Gastrocnemius medialis (tissue), 4 donors: ENCODE measurements around the gene NUP153. TPM values are rescaled to one million over a fixed set of nuclear protein-coding genes. Genes with fewer than 3 reads are reported as not detected.
"Not testable (repeated sequence)": the region's sequence is repeated elsewhere in the genome, so short reads cannot be mapped to it uniquely, and the experiment has no call there.

Source experiments
- ATAC-seq, 2 donors: fragments of 150-250 bp; one replicate each; pipeline ENCODE4 v1.9.1; 2016
- DNase-seq, 2 donors: peaks; one replicate each; pipeline ENCODE4 v3.0.0-alpha.2; 2019
- H3K27ac ChIP-seq, 4 donors: fragments of 200-600 bp; sonication (generic); 1 replicate in 1 of 4; 2 replicates in 3 of 4; pipeline ENCODE4 v1.5.1; 2016 to 2018; ENCODE audit warnings: mild to moderate bottlenecking in 2 of 4, moderate library complexity in 1 of 4
- H3K27me3 ChIP-seq, 3 donors: fragments of 200-600 bp; sonication (generic) in 2 of 3; 1 replicate in 1 of 3; 2 replicates in 2 of 3; pipeline versions ENCODE4 v1.5.1 to v1.6.0; 2016 to 2019; ENCODE audit warnings: mild to moderate bottlenecking in 1 of 3, moderate library complexity in 1 of 3
- H3K36me3 ChIP-seq, 2 donors: fragments of 200-600 bp; sonication (generic) in 1 of 2; one replicate each; pipeline ENCODE4 v1.5.1; 2017 to 2018
- H3K4me1 ChIP-seq, 2 donors: fragments of 200-600 bp; sonication (generic) in 1 of 2; one replicate each; pipeline ENCODE4 v1.5.1; 2016 to 2017; ENCODE audit warnings: mild to moderate bottlenecking in 2 of 2
- H3K4me3 ChIP-seq, 4 donors: fragments of 200-600 bp; sonication (generic) in 3 of 4; 1 replicate in 1 of 4; 2 replicates in 3 of 4; pipeline ENCODE4 v1.5.1; 2016 to 2019; ENCODE audit warnings: mild to moderate bottlenecking in 2 of 4
- H3K9me3 ChIP-seq, 3 donors: fragments of 200-600 bp; sonication (generic) in 2 of 3; 1 replicate in 1 of 3; 2 replicates in 2 of 3; pipeline ENCODE4 v1.5.1; 2016 to 2019
- CTCF ChIP-seq, 5 experiments: fragments of 450-650 bp in 3 of 5; fragments of 200-600 bp in 2 of 5; sonication (generic) in 2 of 5; IDR thresholded peaks in 4 of 5; conservative IDR thresholded peaks in 1 of 5; 1 replicate in 4 of 5; 2 replicates in 1 of 5; pipeline ENCODE4 v1.5.1; 2016 to 2019; ENCODE audit warnings: antibody characterized with exemption in 5 of 5, mild to moderate bottlenecking in 3 of 5, moderate library complexity in 3 of 5
- POLR2A ChIP-seq, 2 donors: fragments of 450-650 bp; IDR thresholded peaks; one replicate each; pipeline ENCODE4 v1.6.1; 2017; ENCODE audit warnings: antibody characterized with exemption in 2 of 2, mild to moderate bottlenecking in 2 of 2, moderate library complexity in 2 of 2
- in situ Hi-C, 4 donors: fragments of 200-750 bp; cut with MboI; loops; one replicate each; pipeline versions ENCODE4 v1.15.0 to v1.8.0; 2017; ENCODE audit warnings: low sequenced_read_pairs in 4 of 4
- intact Hi-C: fragments of 100-400 bp; cut with DNase I; formaldehyde crosslinking; loops from one replicate; pipeline ENCODE4 v1.15.1; 2023; ENCODE audit warnings: low total_unique reads
- total RNA-seq, 4 donors: library from RNA; depleted of rRNA; stranded (reverse); fragments of >200 nt; gene quantifications; one replicate each; pipeline versions ENCODE4 v1.1.0 to v1.2.3, GENCODE V29; 2016

Gene NUP153
- total RNA-seq, result 10 to 100 TPM; 29.7 to 44.2 (median 37.9) TPM

- in situ Hi-C loops, result no loop called here
- peak; percentile 97 to 99 for DNase-seq
- Histone ChIP-seq H3K27me3 (no peaks in the 10 kb centered on the region), H3K4me1 (peaks cover 29 to 30% of the 10 kb centered on the region in 2 donors), H3K36me3 (no peaks in the 10 kb centered on the region), H3K27ac (peak within 1 kb of the TSS; percentile 96 to 100 (median 99)), H3K4me3 (peak within 1 kb of the TSS; percentile 66 to 96 (median 92)), H3K9me3 (no peaks in the 10 kb centered on the region)
- TF ChIP-seq POLR2A (IDR thresholded peaks at IDR 0.05), result peak; percentile 93 to 96
- TF ChIP-seq CTCF (IDR thresholded peaks at IDR 0.05 in 4 of 5, conservative IDR thresholded peaks at IDR 0.05 in 1 of 5), result peak in 2 of 5 experiments; percentile 27 to 30
- intact Hi-C loops, result loop anchor here (1.0 to 10.0 kb wide), 5 partner anchors 106 to 942 kb away; partner anchors contain the start of genes ATXN1, FAM8A1, KDM1B and KIF13A
- ATAC-seq, result peak; percentile 82 to 86
These were observed at the start of gene NUP153 for GRCh38 chr6:17706580-17707370. Gene NUP153, minus strand, starts transcription at chr6:17706925. Its CDS starts 538 bp downstream, at chr6:17706387.

GRCh38 chr6:17754254-17754653 lies 47.5 kb upstream of the NUP153 start:
- Histone ChIP-seq H3K27me3 (no peaks in the 10 kb centered on the region), H3K4me1 (no peaks in the 10 kb centered on the region), H3K27ac (no peak overlapping the region), H3K36me3 (peaks cover 0 to 8% of the 10 kb centered on the region in 2 donors), H3K4me3 (no peak overlapping the region), H3K9me3 (no peaks in the 10 kb centered on the region)
- DNase-seq (no peak), ATAC-seq (no peak)
- no peak for TF ChIP-seq POLR2A (IDR thresholded peaks at IDR 0.05)
- no peak for TF ChIP-seq CTCF (IDR thresholded peaks at IDR 0.05 in 4 of 5, conservative IDR thresholded peaks at IDR 0.05 in 1 of 5)
- in situ Hi-C loops, result no loop called here
- intact Hi-C loops, result no loop called here

- in situ Hi-C loops, H3K27ac ChIP-seq, ATAC-seq, DNase-seq, H3K36me3 ChIP-seq, H3K27me3 ChIP-seq, intact Hi-C loops, H3K4me3 ChIP-seq, H3K4me1 ChIP-seq, H3K9me3 ChIP-seq: not testable (repeated sequence)
These were observed 38.6 kb upstream of the NUP153 start for GRCh38 chr6:17745324-17745723.

GRCh38 chr6:17744757-17745308 lies 38.1 kb upstream of the NUP153 start:
- H3K36me3 ChIP-seq, H3K27me3 ChIP-seq, H3K4me3 ChIP-seq, H3K27ac ChIP-seq, ATAC-seq, intact Hi-C loops, H3K9me3 ChIP-seq, H3K4me1 ChIP-seq, DNase-seq, in situ Hi-C loops: not testable (repeated sequence)

- in situ Hi-C loops, result no loop called here
- no peak for ATAC-seq
These were observed 37.5 kb upstream of the NUP153 start for GRCh38 chr6:17744019-17744756.

More at GRCh38 chr6:17744019-17744756, 37.5 kb upstream of the NUP153 start:
- H3K27me3 ChIP-seq, result no peaks in the 10 kb centered on the region
- H3K27ac ChIP-seq, result no peak overlapping the region
- intact Hi-C loops, result no loop called here
- H3K9me3 ChIP-seq, result no peaks in the 10 kb centered on the region
- TF ChIP-seq CTCF (IDR thresholded peaks at IDR 0.05 in 4 of 5, conservative IDR thresholded peaks at IDR 0.05 in 1 of 5), result no peak
- H3K36me3 ChIP-seq, result no peaks in the 10 kb centered on the region
- no peak overlapping the region for H3K4me3 ChIP-seq
- DNase-seq, result no peak
- H3K4me1 ChIP-seq, result no peaks in the 10 kb centered on the region
